Skeletal muscle satellite cell (primary cell): ENCODE results near the gene RPN1.
"Not testable (repeated sequence)": the region's sequence is repeated elsewhere in the genome, so short reads cannot be mapped to it uniquely, and the experiment has no call there.

Experiments used
- H3K27me3 ChIP-seq: 2 replicates; pipeline ENCODE4 v1.7.0; 2013; ENCODE audit warnings: low read length; ENCODE audit not compliant: control insufficient read depth, insufficient read depth
- H3K36me3 ChIP-seq: 2 replicates; pipeline ENCODE4 v1.7.0; 2013; ENCODE audit warnings: mild to moderate bottlenecking, control low read depth, low read length; ENCODE audit not compliant: insufficient read depth
- H3K4me1 ChIP-seq: 2 replicates; pipeline ENCODE4 v1.7.0; 2013; ENCODE audit warnings: low read length; ENCODE audit not compliant: control insufficient read depth, insufficient read depth
- H3K4me2 ChIP-seq: 2 replicates; pipeline ENCODE4 v1.7.0; 2013; ENCODE audit warnings: mild to moderate bottlenecking, low read length
- H3K4me3 ChIP-seq: 2 replicates; pipeline ENCODE4 v1.7.0; 2013; ENCODE audit warnings: low read length
- H3K9ac ChIP-seq: 2 replicates; pipeline ENCODE4 v1.7.0; 2013; ENCODE audit warnings: mild to moderate bottlenecking, low read depth, low read length, moderate library complexity
- H3K9me3 ChIP-seq: replicated peaks from 2 replicates; pipeline ENCODE4 v1.7.0; 2013; ENCODE audit warnings: mild to moderate bottlenecking, control low read depth, low read length

The RPN1 gene

GRCh38 chr3:128679338-128679737 is 28.7 kb upstream of the RPN1 start:
- no peak overlapping the region for H3K9ac ChIP-seq
- H3K4me2 ChIP-seq, result no peak overlapping the region
- H3K27me3 ChIP-seq, result no peaks in the 10 kb centered on the region
- no peaks in the 10 kb centered on the region for H3K36me3 ChIP-seq
- no peaks in the 10 kb centered on the region for H3K9me3 ChIP-seq
- no peak overlapping the region for H3K4me3 ChIP-seq
- H3K4me1 ChIP-seq, result peaks cover 4% of the 10 kb centered on the region

DNA sequence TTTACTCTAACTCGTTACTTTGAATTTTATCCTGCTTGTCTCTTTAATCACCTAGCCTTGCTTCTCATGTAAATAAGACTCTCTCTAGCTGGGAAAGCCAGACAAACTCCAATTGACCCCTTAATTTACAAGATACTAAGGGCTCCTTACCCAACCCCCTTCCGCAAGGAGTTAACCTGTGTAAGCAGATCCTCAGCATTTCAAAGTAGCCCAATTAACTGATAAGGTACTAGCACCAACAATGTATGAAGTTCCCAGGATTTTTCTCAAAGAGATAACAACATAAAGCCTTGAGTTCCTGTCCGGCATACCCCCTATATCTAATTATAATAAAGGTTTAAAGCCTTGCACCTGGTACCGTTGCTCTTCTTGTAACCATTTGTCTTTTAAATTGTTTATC is 25.2 kb upstream of the RPN1 start:
- not testable (repeated sequence) for H3K9ac ChIP-seq, H3K9me3 ChIP-seq, H3K4me3 ChIP-seq, H3K4me1 ChIP-seq, H3K36me3 ChIP-seq, H3K4me2 ChIP-seq, H3K27me3 ChIP-seq

DNA sequence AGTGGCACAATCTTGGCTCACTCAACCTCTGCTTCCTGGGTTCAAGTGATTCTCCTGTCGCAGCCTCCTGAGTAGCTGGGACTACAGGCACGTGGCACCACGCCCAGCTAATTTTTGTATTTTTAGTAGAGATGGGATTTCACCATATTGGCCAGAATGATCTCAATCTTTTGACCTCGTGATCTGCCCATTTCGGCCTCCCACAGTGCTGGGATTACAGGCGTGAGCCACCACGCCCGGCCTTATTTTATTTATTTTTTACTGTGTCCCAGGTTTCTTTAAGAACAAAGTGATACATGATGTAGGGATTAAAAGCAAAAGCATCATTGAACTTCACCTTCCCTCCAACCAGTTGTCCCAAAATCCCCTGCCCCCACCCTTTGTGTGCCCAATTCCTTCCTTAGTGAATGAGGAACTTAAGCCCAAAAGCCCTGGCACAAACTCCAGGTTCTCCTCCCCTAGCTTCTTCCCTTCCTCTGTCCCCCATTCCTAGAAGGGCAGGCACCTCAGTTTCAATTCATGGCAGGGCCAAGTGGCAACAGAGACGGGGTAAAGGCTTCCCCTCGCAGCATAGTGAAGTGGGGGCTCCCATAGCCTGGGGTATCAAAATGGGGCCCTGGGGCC is 23.7 kb upstream of the RPN1 start:
- Histone ChIP-seq H3K4me2 (no peak overlapping the region), H3K4me3 (no peak overlapping the region), H3K4me1 (no peaks in the 10 kb centered on the region), H3K36me3 (no peaks in the 10 kb centered on the region), H3K9ac (no peak overlapping the region), H3K27me3 (no peaks in the 10 kb centered on the region), H3K9me3 (no peaks in the 10 kb centered on the region)

DNA sequence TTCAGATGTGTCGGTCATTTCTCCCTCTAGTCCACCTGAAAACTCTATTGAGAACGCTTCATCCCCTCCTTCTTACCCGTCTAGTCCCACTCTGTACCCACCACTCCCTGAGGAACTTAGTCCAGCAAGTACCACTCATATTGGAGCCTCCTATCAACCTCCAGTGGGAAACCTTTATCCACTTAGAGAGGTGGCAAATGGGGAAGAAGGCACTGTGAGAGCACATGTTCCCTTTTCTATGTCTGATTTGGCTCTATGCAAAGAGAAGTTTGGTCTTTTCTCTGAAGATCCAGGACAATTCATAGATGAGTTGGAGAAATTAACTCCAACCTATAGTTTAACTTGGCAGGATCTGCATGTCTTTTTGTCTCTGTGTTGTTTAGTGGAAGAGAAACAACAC is 17.0 kb upstream of the RPN1 start:
- peaks cover 10% of the 10 kb centered on the region for H3K27me3 ChIP-seq
- H3K4me2 ChIP-seq, result no peak overlapping the region
- H3K36me3 ChIP-seq, result no peaks in the 10 kb centered on the region
- no peaks in the 10 kb centered on the region for H3K9me3 ChIP-seq
- H3K9ac ChIP-seq, result no peak overlapping the region
- no peaks in the 10 kb centered on the region for H3K4me1 ChIP-seq
- no peak overlapping the region for H3K4me3 ChIP-seq

DNA sequence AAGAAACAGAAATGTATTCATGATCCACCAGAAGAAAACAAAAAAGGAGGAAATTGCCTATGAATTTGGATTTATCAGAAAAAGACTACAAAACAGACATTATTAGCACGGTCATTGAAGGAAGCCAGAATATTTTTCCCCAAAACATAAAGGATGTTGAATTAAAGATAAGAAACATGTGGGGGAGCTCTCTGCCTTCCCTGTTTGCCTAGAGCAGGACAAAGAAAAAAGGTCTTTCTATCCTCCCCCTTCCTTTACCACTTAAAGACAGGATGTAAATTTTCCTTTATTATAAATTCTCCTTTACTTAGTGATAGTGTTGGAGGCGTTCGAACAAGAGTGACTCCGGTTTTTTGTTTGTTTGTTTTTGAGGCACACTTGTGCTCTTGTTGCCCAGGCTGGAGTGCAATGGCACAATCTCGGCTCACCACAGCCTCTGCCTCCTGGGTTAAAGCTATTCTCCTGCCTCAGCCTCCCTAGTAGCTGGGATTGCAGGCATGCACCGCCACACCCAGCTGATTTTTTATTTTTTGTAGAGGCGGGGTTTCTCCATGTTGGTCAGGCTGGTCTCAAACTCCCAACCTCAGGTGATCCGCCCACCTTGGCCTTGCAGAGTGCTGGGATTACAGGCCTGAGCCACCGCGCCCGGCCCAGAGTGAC is 14.9 kb upstream of the RPN1 start:
- Histone ChIP-seq H3K36me3 (no peaks in the 10 kb centered on the region), H3K9me3 (no peaks in the 10 kb centered on the region), H3K9ac (no peak overlapping the region), H3K27me3 (peaks cover 10% of the 10 kb centered on the region), H3K4me1 (no peaks in the 10 kb centered on the region), H3K4me2 (no peak overlapping the region), H3K4me3 (no peak overlapping the region)

- Histone ChIP-seq H3K4me2 (no peak overlapping the region), H3K27me3 (peaks cover 8% of the 10 kb centered on the region), H3K9me3 (no peaks in the 10 kb centered on the region), H3K9ac (no peak overlapping the region), H3K4me3 (no peak overlapping the region), H3K36me3 (no peaks in the 10 kb centered on the region), H3K4me1 (no peaks in the 10 kb centered on the region)
Observed at GRCh38 chr3:128663151-128663550, 12.5 kb upstream of the RPN1 start.

- no peak overlapping the region for H3K9ac ChIP-seq
- no peak overlapping the region for H3K4me3 ChIP-seq
- H3K9me3 ChIP-seq, result no peaks in the 10 kb centered on the region
- no peaks in the 10 kb centered on the region for H3K4me1 ChIP-seq
- no peak overlapping the region for H3K4me2 ChIP-seq
- H3K36me3 ChIP-seq, result no peaks in the 10 kb centered on the region
- no peaks in the 10 kb centered on the region for H3K27me3 ChIP-seq
Observed at GRCh38 chr3:128655531-128655930, 4.9 kb upstream of the RPN1 start.

- H3K4me2 ChIP-seq, H3K36me3 ChIP-seq, H3K4me1 ChIP-seq, H3K9me3 ChIP-seq, H3K9ac ChIP-seq, H3K27me3 ChIP-seq, H3K4me3 ChIP-seq: not testable (repeated sequence)
Observed at GRCh38 chr3:128653993-128654805, 3.6 kb upstream of the RPN1 start.

- not testable (repeated sequence) for H3K36me3 ChIP-seq, H3K9ac ChIP-seq, H3K9me3 ChIP-seq, H3K4me3 ChIP-seq, H3K4me1 ChIP-seq, H3K27me3 ChIP-seq, H3K4me2 ChIP-seq
Observed at GRCh38 chr3:128653383-128653992, 2.9 kb upstream of the RPN1 start.

GRCh38 chr3:128648940-128649663 is 1.5 kb downstream of the RPN1 start:
- Histone ChIP-seq H3K4me2 (peak overlapping the region; percentile 90), H3K9ac (peak overlapping the region; percentile 100), H3K9me3 (no peaks in the 10 kb centered on the region), H3K36me3 (peaks cover 15% of the 10 kb centered on the region), H3K27me3 (no peaks in the 10 kb centered on the region), H3K4me1 (peaks cover 7% of the 10 kb centered on the region), H3K4me3 (peak overlapping the region; percentile 95)

GRCh38 chr3:128648402-128648801 is 2.2 kb downstream of the RPN1 start:
- Histone ChIP-seq H3K4me3 (peak overlapping the region; percentile 95), H3K36me3 (peaks cover 20% of the 10 kb centered on the region), H3K4me2 (peak overlapping the region; percentile 90), H3K9me3 (no peaks in the 10 kb centered on the region), H3K9ac (peak overlapping the region; percentile 100), H3K4me1 (peaks cover 7% of the 10 kb centered on the region), H3K27me3 (no peaks in the 10 kb centered on the region)
